Nucleus accumbens (tissue), 56 donors: Measurements from ENCODE around the gene TBC1D9B.
"Not testable (repeated sequence)": the region's sequence is repeated elsewhere in the genome, so short reads cannot be mapped to it uniquely, and the experiment has no call there.

Experiments used
- DNase-seq, 56 donors: peaks; one replicate each; lab custom pipeline; 2025; lab: John Stamatoyannopoulos, UW

TBC1D9B gene

DNA sequence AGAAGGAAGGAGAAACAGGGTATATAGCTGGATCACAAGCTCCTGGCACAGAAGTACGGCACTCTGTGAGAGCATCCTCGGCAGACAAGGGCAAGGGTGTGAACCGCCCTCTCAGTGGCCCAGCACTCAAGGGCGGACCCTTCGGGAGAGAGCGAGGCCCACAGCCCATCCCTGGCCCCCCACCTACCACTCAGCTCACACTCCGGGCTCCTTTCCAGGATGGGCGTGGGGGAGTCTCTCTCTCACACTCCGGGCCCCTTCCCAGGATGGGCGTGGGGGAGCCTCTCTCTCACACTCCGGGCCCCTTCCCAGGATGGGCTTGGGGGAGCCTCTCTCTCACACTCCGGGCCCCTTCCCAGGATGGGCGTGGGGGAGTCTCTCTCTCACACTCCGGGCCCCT, 36.2 kb downstream of the TBC1D9B start:
- DNase-seq = not testable (repeated sequence)

DNA sequence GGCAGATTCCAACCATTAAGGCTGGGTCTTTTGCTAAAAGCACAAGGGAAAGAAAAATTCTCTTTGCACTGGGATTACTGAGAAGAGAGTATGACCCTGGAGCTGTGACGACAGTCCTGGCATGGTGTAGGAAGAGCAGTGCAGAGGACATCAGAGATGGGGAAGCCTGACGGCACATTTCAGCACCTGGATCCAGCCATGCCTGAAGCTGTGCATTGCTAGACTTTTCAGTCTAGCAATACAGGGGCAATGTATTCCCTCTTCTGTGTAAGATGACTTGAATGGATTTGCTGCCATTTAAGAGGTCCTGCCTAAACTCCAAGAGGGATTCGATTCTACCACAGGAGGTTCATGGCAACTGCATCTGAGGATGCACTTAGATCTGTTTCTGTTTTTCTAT, 36.7 kb downstream of the TBC1D9B start:
- DNase-seq = no peak

DNA sequence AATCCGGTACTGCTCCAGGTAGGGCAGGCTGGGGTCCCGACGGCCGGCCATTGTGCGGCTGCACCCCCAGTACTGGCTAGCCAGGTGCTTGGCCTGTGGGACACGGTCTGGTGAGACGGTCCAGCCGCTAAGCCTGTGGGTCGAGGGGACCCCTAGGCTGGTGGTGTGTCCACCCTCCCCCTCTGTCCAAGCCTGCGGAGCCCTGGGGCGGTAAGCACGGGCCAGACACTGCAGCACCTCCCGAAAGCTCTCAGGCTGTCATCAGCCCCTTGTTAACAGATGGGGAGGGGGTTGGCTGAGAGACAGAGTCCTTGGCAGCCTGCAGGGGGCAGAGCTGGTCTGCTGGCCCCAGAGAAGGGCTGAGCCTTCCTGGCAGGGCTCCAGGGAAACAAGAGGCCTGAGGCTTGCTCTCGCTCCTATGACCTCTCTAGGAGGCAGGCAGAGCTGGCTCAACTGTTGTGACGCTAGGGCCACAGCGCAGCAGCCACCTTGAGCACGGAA, 37.2 kb downstream of the TBC1D9B start:
- DNase-seq = peak in 24 of 56 donors; percentile 5 to 55 (median 30)

DNA sequence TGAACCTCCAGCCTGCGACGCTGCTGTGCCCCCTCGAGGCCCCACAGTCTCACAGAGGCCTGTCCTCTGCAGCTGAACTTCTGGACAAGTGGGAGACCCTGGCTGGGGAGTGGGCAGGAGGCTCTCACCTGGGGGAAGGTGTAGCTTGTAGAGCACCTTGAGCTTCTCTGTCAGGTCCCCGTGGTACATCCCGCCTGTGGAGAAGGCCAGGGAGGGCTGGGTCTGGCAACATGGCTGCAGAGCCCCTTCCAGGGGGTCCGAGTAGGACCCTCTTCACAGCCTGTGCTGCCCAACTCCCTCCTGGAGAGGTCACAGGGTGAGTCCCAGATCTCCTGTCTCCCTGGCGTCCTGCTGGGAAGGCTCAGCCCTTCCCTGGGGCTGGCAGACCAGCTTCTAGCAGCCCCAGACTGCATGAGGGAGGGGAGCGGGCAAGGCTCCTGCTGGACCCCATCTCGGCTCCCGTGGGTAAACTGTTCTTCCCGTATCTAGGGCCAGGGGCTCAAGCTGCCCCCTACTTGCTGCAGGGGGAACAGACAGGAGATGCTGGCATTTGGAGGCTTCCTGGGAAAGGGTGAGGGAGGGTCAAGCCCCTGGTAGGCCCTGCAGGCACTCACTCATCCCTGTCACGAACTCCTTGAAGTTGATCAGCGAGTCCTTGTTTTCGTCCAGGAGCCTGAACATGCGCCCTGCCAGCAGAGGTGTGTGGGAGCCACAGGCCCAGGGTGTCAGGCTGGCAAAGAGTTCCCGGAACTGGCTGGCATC, 37.9 kb downstream of the TBC1D9B start:
- DNase-seq = no peak

DNA sequence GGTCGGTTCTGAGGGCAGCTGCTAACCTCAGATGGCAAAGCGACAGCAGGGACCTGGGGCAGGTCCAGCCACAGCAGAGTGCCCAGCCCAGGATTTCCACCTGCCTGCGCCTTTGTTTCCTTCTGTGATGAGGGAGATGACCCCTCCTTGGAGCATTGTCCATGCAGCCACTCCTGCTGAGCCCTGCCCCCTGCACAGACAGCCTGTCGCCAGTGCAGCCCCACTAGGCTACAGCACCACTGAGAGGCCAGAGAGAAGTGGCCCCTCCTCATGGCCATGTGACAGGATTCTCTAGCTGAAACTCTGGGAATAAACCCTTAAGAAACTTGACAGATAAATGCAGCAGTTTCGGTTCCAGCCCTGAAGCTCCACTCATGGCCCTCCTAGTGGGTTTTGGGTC, 38.6 kb downstream of the TBC1D9B start:
- DNase-seq = no peak

DNA sequence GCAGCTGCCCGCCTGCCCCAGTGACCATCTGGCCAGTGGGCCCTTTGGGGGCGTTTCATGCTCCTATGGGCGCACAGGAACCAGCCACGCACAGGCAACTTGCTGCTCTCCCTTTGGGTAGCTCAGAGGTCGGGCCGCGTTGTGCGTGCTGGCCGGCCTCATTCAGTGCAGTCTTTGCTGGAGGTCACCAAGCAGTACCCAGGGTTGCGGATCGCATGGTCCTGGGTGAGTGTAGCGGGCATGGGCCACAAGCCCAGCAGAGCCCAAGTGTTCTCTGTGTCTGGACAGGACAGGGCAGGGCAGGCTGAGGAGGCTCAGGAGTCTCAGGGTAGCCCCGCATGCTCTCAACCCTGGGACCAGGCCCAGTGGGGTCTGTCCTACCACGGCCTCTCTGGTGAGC, 39.2 kb downstream of the TBC1D9B start:
- DNase-seq = no peak

DNA sequence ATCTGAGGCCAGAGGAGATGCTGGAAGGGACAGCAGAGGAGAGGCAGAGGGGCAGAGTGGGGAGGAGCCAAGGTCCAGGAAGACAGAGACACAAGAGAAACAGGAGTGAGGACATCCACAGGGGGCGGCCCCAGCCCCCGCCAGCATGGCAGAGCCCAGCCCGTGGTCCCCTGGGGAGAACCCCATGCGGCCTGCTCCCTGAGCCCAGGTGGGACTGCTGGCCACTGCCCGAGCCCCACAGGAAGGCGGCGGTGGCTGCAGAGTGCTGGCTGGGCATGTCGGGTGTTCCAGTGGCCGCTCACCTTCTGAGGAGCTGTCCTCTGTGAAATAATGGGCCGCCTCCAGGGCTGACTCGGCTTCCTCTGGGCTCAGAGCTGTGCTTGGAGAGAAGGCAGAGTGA, 40.2 kb downstream of the TBC1D9B start:
- DNase-seq = no peak

DNA sequence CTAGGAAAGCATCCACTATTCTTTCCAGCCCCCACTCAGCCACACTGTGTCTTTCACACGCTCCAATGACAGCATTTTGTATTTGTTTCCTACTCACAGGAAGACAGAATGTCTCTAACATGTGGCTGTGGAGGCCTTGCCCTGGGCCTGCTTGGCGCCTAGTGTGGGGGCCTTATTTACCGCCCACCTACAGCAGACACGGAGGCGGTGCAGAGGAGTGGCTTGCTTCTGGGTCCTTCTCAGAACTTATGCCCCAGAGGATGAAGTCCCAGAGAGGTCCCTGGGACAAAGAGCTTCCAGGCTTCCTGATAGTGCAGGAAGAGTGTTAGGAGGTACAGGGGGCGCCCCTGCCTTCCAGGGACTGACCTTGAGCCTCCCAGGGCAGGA, 40.6 kb downstream of the TBC1D9B start:
- DNase-seq = no peak

DNA sequence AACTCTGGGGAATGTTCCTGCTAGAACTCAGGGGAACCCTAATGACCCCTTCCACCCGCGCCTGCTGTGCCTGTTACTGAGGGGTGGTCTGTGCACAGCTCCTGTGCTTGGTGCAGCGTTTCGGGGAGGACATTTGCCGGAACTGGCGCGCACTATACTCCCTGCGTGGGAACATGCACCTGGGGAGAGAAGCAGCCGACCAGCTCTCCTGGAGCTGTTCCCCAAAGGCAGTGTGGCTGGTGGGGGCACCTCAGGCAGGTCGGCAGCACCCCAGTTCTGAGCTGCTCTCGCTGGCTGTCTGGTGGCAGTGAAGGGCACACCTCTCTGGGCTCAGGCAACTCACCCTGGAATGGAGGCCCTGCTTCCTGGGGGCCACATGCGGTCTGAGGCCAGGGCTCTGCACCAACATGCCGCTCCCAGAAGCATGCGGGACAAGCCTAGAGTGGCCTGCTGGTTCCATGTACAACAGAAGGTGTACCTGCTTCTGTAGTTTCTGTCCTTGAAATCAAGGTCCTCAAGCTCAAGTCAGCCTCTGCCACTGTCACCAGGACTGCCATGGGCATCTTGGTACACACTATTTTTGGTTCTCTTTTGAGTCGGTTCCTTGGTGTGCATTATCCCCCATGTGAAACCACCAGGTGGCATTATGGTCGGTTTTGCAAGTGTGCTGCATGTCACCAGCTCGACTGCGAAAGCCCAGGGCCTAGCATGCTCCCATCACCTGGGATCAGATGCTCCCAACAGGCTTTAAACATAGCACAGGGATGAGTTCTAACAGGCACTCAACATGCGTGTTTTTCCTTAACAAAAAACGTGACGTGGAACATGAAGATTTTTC, 41.2 kb downstream of the TBC1D9B start:
- peak in 7 of 56 donors; percentile 6 to 37 (median 20) for DNase-seq

DNA sequence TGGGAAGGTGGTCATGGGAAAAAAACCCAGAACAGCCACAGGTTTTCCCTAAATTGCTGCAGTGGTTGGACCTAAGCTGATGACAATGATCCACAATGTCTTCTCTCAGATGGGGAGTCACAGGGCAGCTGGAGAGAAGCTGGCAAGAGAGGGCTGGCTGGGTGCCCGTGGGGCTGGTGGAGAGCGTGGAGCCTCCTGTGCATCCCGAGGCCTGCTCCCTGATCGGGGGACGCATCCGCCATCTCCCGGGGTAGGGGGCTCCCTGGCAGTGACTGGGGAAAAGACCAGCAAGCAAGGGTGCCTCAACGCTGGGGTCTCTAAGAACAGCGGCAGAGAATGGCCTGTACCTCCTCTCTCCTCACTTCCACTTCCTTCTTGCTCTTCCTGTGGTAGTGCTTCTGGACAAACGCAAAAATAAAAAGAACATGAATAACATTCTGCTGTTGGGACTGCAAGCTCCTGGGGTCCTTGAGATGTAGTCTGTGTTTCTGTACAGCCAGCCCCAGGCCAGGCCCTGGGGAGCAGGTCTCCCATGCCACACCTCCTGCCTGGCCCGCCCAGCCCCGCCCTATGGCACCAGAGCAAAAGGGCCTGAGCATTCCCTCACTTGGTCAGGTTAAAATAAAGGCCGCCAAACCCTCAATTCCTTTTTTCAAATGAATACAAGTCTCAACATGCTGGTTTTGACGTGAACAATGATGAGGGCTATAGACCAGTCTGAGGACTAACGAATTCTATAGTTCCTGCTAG, 42.0 kb downstream of the TBC1D9B start:
- peak in 28 of 56 donors; percentile 7 to 72 (median 28) for DNase-seq

DNA sequence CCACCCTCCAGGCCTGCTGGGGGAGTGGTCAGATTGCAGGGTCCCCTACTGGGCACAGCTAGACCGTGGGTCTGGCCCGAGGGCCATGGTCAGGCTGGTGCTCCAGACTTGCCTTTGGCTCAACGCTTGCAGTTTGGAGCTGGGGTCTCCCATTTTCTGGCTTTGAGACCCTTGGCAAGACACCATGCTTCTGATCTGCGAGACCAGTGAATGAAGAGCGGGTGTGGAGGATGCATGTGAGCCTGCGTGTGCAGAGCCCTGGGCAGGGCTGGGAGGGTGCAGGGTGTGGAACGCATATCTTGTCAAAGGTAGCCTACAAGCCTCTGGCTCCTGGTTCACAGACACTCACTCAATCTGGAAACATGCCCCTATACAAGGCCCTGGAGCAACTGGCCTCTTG, 43.0 kb downstream of the TBC1D9B start:
- DNase-seq = no peak

DNA sequence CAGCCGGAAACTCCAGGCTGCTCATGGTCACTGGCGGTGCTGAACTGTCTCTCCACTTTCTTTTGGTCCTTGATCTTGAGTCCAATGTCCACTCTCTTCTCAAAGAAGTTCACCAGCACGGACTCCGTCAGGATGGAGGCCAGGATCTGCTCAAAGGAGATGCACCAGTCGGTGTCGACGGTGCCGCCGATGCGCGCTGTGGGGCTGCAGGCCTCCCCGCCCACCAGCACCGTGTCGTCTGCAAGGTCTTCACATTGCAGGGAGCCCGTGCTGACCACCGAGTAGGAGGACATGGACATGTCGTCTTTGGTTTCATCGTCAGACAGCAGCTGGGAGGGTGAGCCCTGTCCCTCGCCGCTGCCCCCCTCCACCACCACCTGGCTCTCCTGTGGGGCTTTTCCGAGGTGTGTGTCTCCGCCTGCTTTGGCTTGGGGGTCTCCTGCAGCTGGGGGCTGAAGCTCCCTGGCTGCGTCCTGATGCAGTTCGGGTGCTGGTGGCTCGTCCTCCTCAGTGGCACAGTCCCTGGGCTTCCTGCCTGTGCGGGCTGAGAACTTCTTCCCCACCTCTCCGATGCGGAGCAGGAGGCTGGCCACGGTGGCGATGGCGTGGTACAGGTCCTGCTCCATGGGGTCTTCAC, 44.1 kb downstream of the TBC1D9B start:
- DNase-seq = no peak

DNA sequence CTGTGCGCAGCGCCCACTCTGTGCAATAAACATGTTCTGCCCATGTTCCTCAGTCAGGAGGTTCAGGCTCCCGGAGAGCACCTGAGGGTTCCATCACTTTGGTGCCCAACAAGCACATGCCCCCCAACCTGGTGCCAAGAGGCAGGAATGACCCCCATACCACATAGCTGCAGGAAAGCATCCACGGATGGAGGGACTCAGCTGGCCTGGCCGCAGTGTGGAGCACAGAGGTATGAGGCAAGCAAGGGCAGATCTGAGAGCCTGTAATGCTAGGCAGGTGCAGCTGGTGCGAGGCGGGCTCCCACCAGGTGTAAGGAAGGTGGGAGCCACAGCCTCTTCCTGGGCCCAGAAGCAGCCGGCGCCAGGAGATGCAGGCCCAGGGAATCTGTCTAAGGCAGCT, 44.8 kb downstream of the TBC1D9B start:
- no peak for DNase-seq

DNA sequence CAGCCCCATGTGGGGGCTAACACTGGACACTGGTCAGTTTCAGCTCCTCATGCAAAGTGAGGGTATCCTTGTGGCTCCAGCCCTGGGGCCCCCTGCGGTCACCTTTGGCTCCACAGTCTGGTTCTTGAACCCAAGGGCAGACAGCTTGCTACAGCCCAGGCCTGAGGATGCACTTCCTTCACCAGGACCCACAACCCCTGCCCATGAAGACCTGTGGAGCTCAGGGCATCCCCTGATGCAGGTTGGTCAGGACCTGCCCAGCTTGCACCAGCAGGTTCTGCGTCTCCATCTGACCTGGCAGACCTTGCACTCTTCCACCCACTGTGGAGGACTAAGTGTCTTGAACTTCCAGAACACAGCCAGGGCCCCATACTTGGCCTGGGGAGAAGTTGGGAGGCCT, 45.4 kb downstream of the TBC1D9B start:
- no peak for DNase-seq

DNA sequence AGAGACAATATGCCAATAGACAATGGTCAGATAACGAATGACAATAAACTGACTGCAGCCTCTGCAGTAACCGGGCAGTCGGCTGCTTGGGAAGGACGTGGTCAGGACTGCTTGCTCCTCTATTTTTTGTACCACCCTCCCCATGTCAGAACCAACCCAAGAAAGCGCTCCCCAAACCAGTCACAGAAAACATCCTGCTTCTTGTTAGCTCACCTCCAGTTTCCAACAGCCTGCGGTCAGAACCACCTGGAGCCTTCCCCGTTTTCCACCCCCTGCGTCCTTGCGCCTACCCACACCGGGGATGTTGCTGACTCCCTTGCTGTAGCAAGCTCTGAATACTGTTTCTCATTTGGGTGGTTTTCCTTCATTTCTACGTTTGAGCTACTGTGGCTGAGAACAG, 47.4 kb downstream of the TBC1D9B start:
- no peak for DNase-seq

DNA sequence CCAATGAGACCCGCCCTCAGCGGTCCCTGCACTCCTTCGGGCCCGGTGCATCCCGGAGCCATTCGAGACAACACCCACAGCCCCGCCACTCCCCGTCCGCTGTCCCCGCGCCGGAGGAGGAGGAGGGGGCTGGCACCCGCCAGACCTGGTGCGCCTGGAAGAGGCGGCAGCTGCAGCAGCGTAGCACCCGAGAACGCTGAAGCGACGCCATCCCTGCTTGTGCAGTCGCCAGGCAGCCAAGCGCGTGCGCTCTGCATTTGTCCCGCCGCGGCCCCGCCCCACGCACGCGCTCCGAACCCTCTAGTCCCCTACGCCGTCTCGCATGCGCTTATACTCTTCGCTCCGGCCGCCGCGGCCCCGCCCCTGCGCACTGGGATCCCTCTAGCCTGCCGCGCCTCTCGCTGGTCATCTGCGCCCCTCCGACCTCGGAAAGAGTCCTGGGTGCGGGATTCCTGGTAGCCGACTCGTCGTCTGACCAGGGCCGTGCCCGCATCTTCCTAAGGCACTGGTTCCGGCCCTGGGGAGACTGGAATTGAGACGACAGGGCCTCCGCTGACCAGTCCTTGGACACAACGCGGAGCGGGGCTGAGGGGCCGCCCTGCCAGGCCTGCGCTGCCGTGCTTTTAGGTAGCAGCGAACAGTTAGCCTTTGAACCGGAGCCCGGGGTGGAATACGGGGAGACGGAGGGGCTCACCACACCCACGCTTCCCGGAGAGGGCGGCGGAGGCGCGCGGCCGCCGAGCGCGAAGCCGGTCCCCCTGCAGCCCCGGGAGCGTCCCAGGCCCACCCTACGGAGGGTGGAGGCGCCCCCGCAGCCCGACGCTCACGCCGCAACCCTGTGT, 48.9 kb downstream of the TBC1D9B start, which contains the start of gene MRNIP:
MRNIP (minus strand) TSS at position 232 of the 842 bp plus-strand sequence; CDS start at position 211, 21 bp downstream.
- peak; percentile 71 to 98 (median 93) for DNase-seq

DNA sequence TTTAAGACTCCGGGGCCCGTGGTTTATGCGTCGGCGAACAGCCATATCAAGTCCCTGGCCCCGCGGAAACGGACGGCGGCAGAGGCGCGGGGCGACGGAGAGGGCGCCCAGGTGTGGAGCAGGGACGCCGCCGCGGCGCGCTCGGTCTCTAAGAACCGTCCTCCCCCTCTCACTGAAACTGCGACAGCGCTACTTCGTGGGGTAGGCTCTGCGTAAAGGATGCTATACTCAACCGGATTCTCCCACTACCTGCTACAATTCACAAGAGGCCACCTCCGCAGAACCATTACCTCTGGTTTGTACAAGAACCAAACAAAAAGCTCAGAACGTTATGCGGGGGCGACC, 49.5 kb downstream of the TBC1D9B start:
- peak in 13 of 56 donors; percentile 44 to 94 (median 84) for DNase-seq

DNA sequence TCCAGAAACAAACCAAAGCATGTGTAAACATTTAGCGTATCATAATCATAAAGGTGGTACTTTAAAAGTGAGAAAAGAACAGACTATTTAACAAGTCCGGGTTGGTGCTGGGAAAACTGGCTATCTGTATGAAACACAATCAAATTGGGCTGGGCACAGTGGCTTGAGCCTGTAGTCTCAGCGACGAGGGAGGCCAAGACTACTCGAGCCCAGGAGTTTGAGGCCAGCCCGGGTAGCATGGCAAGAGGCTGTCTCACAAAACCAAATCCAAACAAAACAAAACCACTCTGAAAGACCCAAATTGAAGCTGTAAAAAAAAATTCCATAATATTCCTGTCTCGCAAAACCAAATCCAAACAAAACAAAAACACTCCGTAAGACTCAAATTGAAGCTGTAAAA, 53.3 kb downstream of the TBC1D9B start:
- DNase-seq = no peak

DNA sequence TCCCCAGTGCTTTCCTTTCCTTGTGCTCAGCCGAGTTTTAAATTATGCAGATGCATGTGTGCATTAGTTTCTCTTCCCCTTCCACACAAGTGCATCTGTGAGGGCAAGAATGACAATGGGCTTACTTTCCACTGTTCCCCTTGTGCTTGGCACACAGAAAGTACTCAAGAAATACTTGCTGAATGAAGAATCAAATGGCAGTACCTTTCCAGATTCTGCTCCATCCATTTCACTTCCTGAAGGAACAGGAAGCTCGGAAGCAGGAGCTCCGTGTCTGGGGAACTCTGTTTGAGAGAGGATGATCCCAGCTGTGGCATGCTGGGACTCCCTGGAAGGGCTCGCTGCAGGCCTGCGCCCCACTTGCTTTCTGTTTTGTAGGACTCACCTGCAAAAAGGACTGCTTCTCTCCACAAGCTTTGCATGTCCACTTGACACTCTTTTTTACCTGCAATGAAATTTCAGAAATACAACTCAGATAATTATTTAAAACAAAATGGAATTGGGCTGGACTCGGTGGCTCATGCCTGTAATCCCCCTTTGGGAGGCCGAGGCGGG, 54.6 kb downstream of the TBC1D9B start:
- DNase-seq = no peak
